Liver (tissue), 9 donors: ENCODE results near the gene VAX1. TPM values are rescaled to one million over a fixed set of nuclear protein-coding genes. Genes with fewer than 3 reads are reported as not detected.

Source experiments
- DNase-seq: peaks from one replicate; pipeline ENCODE4 v3.0.0-alpha.2; 2017; ENCODE audit warnings: low spot score
- H3K27ac ChIP-seq, 2 donors: one replicate each; pipeline ENCODE4 v1.7.0; 2013; ENCODE audit warnings: inconsistent platforms in 2 of 2, low read length in 2 of 2, control low read depth in 1 of 2, low read depth in 1 of 2, mild to moderate bottlenecking in 1 of 2
- H3K27me3 ChIP-seq, 4 donors: one replicate each; pipeline versions ENCODE4 v1.6.1 to v1.7.0; 2013; ENCODE audit warnings: low read length in 3 of 4, inconsistent platforms in 1 of 4, mild to moderate bottlenecking in 1 of 4, moderate library complexity in 1 of 4; ENCODE audit not compliant: control insufficient read depth in 4 of 4, insufficient read depth in 4 of 4
- H3K36me3 ChIP-seq, 4 donors: one replicate each; pipeline versions ENCODE4 v1.6.1 to v1.7.0; 2013; ENCODE audit warnings: low read length in 3 of 4, mild to moderate bottlenecking in 3 of 4, low read depth in 1 of 4, moderate library complexity in 1 of 4; ENCODE audit not compliant: control insufficient read depth in 4 of 4, insufficient read depth in 3 of 4
- H3K4me1 ChIP-seq, 4 donors: one replicate each; pipeline versions ENCODE4 v1.6.1 to v1.7.0; 2013; ENCODE audit warnings: low read length in 3 of 4, mild to moderate bottlenecking in 3 of 4, moderate library complexity in 1 of 4; ENCODE audit not compliant: control insufficient read depth in 4 of 4, insufficient read depth in 4 of 4
- H3K4me3 ChIP-seq, 3 donors: one replicate each; pipeline versions ENCODE4 v1.6.1 to v1.7.0; 2013; ENCODE audit warnings: low read length in 3 of 3, control low read depth in 1 of 3, low read depth in 1 of 3, mild to moderate bottlenecking in 1 of 3
- H3K9ac ChIP-seq, 2 donors: one replicate each; pipeline ENCODE4 v1.7.0; 2013; ENCODE audit warnings: low read length in 2 of 2, mild to moderate bottlenecking in 2 of 2, moderate library complexity in 2 of 2, control low read depth in 1 of 2, low read depth in 1 of 2
- H3K9me3 ChIP-seq, 4 donors: one replicate each; pipeline versions ENCODE4 v1.6.1 to v1.7.0; 2013; ENCODE audit warnings: low read length in 3 of 4; ENCODE audit not compliant: control insufficient read depth in 4 of 4
- EGR1 ChIP-seq, 2 donors: IDR thresholded peaks; 2 replicates each; pipeline ENCODE4 v1.6.1; 2016 to 2018; ENCODE audit warnings: antibody characterized with exemption in 2 of 2, low read depth in 2 of 2
- FOXA1 ChIP-seq: IDR thresholded peaks from 2 replicates; pipeline ENCODE4 v1.6.1; 2016; ENCODE audit warnings: antibody characterized with exemption
- FOXA2 ChIP-seq: IDR thresholded peaks from 2 replicates; pipeline ENCODE4 v1.6.1; 2016; ENCODE audit warnings: antibody characterized with exemption
- GABPA ChIP-seq, 2 donors: IDR thresholded peaks in 1 of 2; conservative IDR thresholded peaks in 1 of 2; 2 replicates each; pipeline ENCODE4 v1.6.1; 2016; ENCODE audit warnings: antibody characterized with exemption in 2 of 2, mild to moderate bottlenecking in 1 of 2, moderate library complexity in 1 of 2
- HNF4A ChIP-seq, 2 donors: conservative IDR thresholded peaks; 2 replicates each; pipeline ENCODE4 v1.6.1; 2016; ENCODE audit warnings: antibody characterized with exemption in 2 of 2, mild to moderate bottlenecking in 2 of 2
- HNF4G ChIP-seq: IDR thresholded peaks from 2 replicates; pipeline ENCODE4 v1.6.1; 2016; ENCODE audit warnings: antibody characterized with exemption
- JUND ChIP-seq, 2 donors: IDR thresholded peaks; 2 replicates each; pipeline ENCODE4 v1.6.1; 2016; ENCODE audit warnings: antibody characterized with exemption in 2 of 2
- NR2F2 ChIP-seq: IDR thresholded peaks from 2 replicates; pipeline ENCODE4 v1.6.1; 2016; ENCODE audit warnings: antibody characterized with exemption
- RAD21 ChIP-seq, 2 donors: IDR thresholded peaks; 2 replicates each; pipeline ENCODE4 v1.6.1; 2016; ENCODE audit warnings: antibody characterized with exemption in 2 of 2, mild to moderate bottlenecking in 2 of 2
- RXRA ChIP-seq, 2 donors: IDR thresholded peaks; 2 replicates each; pipeline ENCODE4 v1.6.1; 2017 to 2018; ENCODE audit warnings: antibody characterized with exemption in 2 of 2, mild to moderate bottlenecking in 1 of 2
- SP1 ChIP-seq: IDR thresholded peaks from 2 replicates; pipeline ENCODE4 v1.6.1; 2018; ENCODE audit warnings: antibody characterized with exemption, mild to moderate bottlenecking
- TAF1 ChIP-seq: conservative IDR thresholded peaks from 2 replicates; pipeline ENCODE4 v1.6.1; 2016; ENCODE audit warnings: antibody characterized with exemption, mild to moderate bottlenecking
- YY1 ChIP-seq: IDR thresholded peaks from 2 replicates; pipeline ENCODE4 v1.6.1; 2016; ENCODE audit warnings: antibody characterized with exemption, mild to moderate bottlenecking
- WGBS: extraction: QIAGEN DNeasy Blood & Tissue Kit; methylation state at CpG from one replicate; pipeline ENCODE4 v1.1.7; 2013; 5-methylcytosine and 5-hydroxymethylcytosine counted together
- polyA plus RNA-seq, 2 donors: library from polyadenylated mRNA; stranded (reverse) in 1 of 2; unstranded in 1 of 2; fragments of 200-250 nt in 1 of 2; fragments of >200 nt in 1 of 2; fragmentation: Nextera tagmentation in 1 of 2; extraction: Ambion mirVana in 1 of 2; gene quantifications; one replicate each; pipeline versions ENCODE4 v1.2.1 to v1.2.3, GENCODE V29; 2013 to 2015
- total RNA-seq, 2 donors: library from RNA; depleted of rRNA; stranded (reverse); fragments of >200 nt; gene quantifications; one replicate each; pipeline ENCODE4 v1.2.3, GENCODE V29; 2014
- TF ChIP-seq, protein P1 (sequence below): IDR thresholded peaks from 2 replicates; pipeline ENCODE4 v1.6.1; 2016; ENCODE audit warnings: antibody characterized with exemption
- TF ChIP-seq, protein P2 (sequence below): fragments of 150-350 bp; IDR thresholded peaks from 2 replicates; pipeline ENCODE4 v1.5.1; 2017; ENCODE audit warnings: improper control_type of control experiment, low read depth, low read length; ENCODE audit not compliant: missing input control
- TF ChIP-seq, protein P3 (sequence below): IDR thresholded peaks from 2 replicates; pipeline ENCODE4 v1.6.1; 2016; ENCODE audit warnings: antibody characterized with exemption
- TF ChIP-seq, protein P4 (sequence below): IDR thresholded peaks from 2 replicates; pipeline ENCODE4 v1.6.1; 2016; ENCODE audit warnings: antibody characterized with exemption
- donor health status: healthy.
- donor health status: healthy.
- donor health status: healthy.
- donor health status: healthy.
- donor health status: healthy.

Gene VAX1
- total and polyA plus RNA-seq, 4 donors: not detected

DNA sequence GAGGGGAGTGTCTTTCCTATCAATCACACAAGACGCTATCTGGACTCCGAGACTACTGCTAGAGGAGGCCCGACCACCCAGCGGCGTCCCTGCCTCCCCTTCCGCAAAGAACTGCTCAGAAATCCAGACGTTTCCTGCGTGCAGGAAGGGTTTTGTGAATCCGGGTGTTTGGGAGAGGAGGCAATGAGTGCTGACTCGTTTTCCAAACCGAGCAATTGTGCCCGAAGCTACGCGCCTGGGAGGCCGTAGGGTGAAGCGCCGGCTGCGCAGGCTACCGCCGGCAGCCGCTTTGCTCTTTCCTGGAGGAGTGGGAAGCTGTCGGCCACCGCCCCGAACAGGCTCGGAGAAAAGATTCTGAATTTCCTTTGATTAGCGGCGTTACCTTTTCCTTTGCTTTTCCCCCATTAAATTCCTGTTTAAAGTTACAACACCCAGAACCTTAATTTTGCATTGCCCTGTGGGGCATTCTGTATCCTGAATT lies 5.3 kb downstream of the VAX1 start:
- Histone ChIP-seq H3K9me3 (no peaks in the 10 kb centered on the region), H3K36me3 (no peaks in the 10 kb centered on the region), H3K27ac (no peak overlapping the region), H3K27me3 (peaks cover 11 to 26% (median 26%) of the 10 kb centered on the region in 4 donors), H3K4me3 (no peak overlapping the region), H3K9ac (no peak overlapping the region), H3K4me1 (peaks cover 15 to 42% (median 22%) of the 10 kb centered on the region in 4 donors)
- TF ChIP-seq EGR1 (IDR thresholded peaks at IDR 0.05; ENCODE audit: low read depth in 2 of 2) (no peak), RAD21 (IDR thresholded peaks at IDR 0.05) (no peak), RXRA (IDR thresholded peaks at IDR 0.05) (no peak), SP1 (no peak), NR2F2 (no peak), YY1 (no peak), JUND (IDR thresholded peaks at IDR 0.05) (no peak), HNF4G (no peak), GABPA (IDR thresholded peaks at IDR 0.05 in 1 of 2, conservative IDR thresholded peaks at IDR 0.05 in 1 of 2) (no peak), FOXA2 (no peak), FOXA1 (no peak), TAF1 (no peak), HNF4A (conservative IDR thresholded peaks at IDR 0.05) (no peak)
- TF ChIP-seq, protein P1, sequence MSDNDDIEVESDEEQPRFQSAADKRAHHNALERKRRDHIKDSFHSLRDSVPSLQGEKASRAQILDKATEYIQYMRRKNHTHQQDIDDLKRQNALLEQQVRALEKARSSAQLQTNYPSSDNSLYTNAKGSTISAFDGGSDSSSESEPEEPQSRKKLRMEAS: no peak
- TF ChIP-seq, protein P2, sequence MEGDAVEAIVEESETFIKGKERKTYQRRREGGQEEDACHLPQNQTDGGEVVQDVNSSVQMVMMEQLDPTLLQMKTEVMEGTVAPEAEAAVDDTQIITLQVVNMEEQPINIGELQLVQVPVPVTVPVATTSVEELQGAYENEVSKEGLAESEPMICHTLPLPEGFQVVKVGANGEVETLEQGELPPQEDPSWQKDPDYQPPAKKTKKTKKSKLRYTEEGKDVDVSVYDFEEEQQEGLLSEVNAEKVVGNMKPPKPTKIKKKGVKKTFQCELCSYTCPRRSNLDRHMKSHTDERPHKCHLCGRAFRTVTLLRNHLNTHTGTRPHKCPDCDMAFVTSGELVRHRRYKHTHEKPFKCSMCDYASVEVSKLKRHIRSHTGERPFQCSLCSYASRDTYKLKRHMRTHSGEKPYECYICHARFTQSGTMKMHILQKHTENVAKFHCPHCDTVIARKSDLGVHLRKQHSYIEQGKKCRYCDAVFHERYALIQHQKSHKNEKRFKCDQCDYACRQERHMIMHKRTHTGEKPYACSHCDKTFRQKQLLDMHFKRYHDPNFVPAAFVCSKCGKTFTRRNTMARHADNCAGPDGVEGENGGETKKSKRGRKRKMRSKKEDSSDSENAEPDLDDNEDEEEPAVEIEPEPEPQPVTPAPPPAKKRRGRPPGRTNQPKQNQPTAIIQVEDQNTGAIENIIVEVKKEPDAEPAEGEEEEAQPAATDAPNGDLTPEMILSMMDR: no peak
- TF ChIP-seq, protein P3, sequence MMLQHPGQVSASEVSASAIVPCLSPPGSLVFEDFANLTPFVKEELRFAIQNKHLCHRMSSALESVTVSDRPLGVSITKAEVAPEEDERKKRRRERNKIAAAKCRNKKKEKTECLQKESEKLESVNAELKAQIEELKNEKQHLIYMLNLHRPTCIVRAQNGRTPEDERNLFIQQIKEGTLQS: no peak
- TF ChIP-seq, protein P4, sequence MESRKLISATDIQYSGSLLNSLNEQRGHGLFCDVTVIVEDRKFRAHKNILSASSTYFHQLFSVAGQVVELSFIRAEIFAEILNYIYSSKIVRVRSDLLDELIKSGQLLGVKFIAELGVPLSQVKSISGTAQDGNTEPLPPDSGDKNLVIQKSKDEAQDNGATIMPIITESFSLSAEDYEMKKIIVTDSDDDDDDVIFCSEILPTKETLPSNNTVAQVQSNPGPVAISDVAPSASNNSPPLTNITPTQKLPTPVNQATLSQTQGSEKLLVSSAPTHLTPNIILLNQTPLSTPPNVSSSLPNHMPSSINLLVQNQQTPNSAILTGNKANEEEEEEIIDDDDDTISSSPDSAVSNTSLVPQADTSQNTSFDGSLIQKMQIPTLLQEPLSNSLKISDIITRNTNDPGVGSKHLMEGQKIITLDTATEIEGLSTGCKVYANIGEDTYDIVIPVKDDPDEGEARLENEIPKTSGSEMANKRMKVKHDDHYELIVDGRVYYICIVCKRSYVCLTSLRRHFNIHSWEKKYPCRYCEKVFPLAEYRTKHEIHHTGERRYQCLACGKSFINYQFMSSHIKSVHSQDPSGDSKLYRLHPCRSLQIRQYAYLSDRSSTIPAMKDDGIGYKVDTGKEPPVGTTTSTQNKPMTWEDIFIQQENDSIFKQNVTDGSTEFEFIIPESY: no peak
- DNase-seq: no peak
- 6% methylated on average over 27 of the region's 27 CpGs for WGBS

DNA sequence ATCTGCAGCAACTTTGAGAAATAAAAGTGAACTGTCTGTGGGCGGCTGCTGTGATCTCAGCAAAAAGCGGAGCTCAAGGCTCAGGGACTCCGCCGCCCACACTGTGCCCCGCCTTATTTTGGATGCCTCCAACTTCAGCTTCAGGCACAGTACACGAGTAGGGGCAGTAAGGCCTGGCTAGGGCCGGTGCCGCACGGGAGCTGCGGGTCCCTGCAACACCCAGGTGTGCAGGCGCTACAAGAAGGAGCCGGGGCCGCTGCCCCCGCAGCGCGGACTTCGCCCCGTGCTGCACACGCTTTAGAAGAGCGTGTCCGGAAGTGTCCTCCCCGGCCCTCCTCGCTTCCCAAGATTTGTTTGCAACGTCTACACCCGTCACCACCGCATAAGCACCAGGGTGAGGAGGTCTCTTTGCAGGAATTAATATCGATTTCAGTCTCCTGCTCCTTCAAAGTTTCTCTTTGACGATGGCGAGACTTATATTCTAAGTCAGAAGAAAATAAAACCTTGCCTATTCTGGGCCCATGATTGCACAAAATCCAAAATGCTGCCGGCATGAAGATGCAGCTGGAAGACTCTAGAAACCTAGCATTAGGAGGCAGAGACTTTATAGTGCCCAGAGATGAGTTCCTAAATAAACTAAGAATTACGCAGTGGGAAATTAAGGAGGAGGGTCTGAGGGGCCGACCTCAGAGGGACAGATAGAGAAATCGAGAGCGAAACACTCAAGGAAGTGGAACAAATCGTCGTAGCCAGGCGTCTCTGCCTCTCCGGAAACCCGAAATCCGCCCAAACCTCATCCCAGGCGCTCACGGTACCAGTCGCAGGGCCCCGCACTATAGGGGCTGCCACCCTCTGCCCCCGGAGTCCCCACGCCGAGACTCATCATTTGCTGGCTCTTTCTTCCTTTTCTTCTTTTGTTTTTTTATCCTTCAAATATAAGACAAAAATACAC lies 6.4 kb downstream of the VAX1 start:
- Histone ChIP-seq H3K9ac (no peak overlapping the region), H3K36me3 (no peaks in the 10 kb centered on the region), H3K27me3 (peaks cover 13 to 29% (median 23%) of the 10 kb centered on the region in 4 donors), H3K27ac (no peak overlapping the region), H3K4me1 (peaks cover 6 to 31% (median 12%) of the 10 kb centered on the region in 4 donors), H3K4me3 (peak overlapping the region in 1 of 3 donors; percentile 29), H3K9me3 (no peaks in the 10 kb centered on the region)
- TF ChIP-seq HNF4A (conservative IDR thresholded peaks at IDR 0.05) (peak; percentile 10 to 14), FOXA1 (no peak), JUND (IDR thresholded peaks at IDR 0.05) (no peak)
- DNase-seq: no peak
- 7% methylated on average over 47 of the region's 47 CpGs for WGBS
